Measurements from ENCODE around the gene MARCHF9. TPM values are rescaled to one million over a fixed set of nuclear protein-coding genes. Genes with fewer than 3 reads are reported as not detected.

MARCHF9 gene
- polyA plus RNA-seq, 10 donors, result 6.6 to 10.2 (median 7.9) TPM

- no peak for DNase-seq
These were observed 40.5 kb downstream of the MARCHF9 start for GRCh38 chr12:57795354-57795753.

DNA sequence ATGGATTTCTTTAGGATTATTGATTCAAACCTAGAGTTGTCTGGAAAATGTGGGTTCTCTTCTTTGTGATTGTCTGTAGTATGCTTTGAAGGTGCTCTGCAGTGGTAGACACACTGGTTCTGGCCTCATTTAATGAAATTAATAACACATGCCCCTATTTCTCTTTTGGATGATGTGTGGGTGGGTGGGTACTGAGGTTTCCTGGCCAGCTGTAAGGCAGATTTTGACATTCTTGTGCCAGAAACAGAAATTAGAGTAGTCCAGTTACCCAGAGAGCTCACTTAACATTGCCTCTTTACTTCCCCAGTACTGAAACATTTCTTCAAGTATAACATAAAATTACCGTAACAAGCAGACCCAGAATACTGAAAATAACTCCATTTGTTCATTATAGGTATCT is 42.1 kb downstream of the MARCHF9 start:
- no peak for DNase-seq

DNA sequence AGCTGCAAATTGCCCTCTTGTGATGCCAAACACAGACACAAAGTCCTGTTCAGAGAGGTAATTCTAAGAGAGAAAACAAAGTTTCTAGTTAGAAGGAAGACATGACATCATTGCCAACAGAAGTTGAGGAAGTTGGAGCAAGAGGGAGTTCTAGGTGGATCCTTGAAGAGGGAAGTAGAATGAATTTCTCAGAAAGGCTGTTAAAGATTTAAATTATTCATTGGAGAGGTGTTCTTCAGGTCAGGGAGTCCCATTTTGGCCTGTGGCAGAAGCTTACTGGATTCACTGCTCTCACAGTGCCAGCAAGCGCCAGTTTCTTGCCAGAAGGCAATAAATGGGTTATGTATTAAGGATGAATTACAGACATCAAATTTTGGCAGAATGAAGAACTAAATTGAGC is 43.0 kb downstream of the MARCHF9 start:
- DNase-seq, result no peak

- no peak for DNase-seq
These were observed 46.1 kb downstream of the MARCHF9 start for GRCh38 chr12:57800965-57801364.

GRCh38 chr12:57802607-57803006 is 47.7 kb downstream of the MARCHF9 start:
- DNase-seq, result no peak

DNA sequence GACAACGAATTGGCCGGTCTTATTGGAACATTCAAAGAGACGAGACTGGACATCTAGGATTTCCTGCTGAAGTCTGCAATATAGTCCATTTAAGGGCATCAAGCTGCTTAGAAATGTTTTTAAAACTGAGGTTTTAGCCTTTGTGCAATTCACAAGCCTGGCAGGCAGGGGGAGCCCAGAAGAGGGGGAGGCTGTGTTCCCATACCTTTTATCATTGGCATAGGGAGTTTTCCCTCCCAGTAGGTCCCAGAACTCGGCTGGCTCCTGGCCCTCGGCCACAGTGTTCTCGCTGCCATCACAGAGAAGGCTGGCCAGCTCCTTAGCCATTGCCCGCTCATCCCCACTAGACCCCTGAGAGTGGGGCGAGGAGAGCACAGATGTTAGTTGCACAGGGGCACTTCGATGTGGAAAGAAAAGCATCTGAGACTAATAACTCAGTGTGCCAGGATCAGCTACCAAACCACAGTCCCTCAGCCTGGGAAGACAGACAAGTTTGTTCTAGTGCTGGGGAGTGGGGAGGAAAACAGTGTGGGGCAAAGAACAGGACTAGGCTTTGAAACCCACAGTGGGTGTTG is 48.5 kb downstream of the MARCHF9 start:
- DNase-seq, result no peak

GRCh38 chr12:57806677-57807076 is 51.8 kb downstream of the MARCHF9 start:
- no peak for DNase-seq

DNA sequence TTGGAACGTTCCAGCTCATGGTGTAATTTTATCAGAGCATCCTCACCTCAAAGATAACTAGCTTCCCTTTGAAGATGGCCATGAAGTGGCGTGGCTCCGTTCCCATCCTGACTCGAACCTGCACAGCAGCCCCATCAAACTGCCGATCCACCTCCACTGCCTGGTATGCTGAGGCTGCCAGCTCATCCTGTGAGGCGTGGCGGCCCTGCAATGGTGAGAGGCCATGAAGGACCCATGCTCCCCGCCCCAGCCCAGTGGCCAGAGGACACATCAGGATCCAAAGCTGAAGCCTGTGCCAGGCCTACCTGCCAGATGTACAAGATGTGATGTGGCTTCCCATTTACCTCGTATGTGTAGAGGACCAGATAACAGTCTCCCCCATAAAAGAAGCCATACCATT is 52.4 kb downstream of the MARCHF9 start:
- DNase-seq, result no peak

- no peak for DNase-seq
These were observed 53.4 kb downstream of the MARCHF9 start for GRCh38 chr12:57808351-57808750.

GRCh38 chr12:57809425-57809824 is 54.5 kb downstream of the MARCHF9 start:
- no peak for DNase-seq

Other genes with a start within 250 kb of the MARCHF9 start
- 10 to 100 TPM in 9 of 10 donors, 1 to 10 TPM in 1; 9.9 to 13.4 (median 11.4) TPM for gene DDIT3, start 234.6 kb upstream of the MARCHF9 start, polyA plus RNA-seq (ENCODE audit: insufficient read length in 10 of 10)
- gene MBD6, start 232.3 kb upstream of the MARCHF9 start, polyA plus RNA-seq (ENCODE audit: insufficient read length in 10 of 10), result 10 to 100 TPM; 29.4 to 50.0 (median 36.5) TPM
- gene DCTN2, start 207.9 kb upstream of the MARCHF9 start, polyA plus RNA-seq (ENCODE audit: insufficient read length in 10 of 10), result 100 to 1,000 TPM; 131 to 157 (median 148) TPM
- gene KIF5A, start 205.1 kb upstream of the MARCHF9 start, polyA plus RNA-seq (ENCODE audit: insufficient read length in 10 of 10), result under 1 TPM in 9 of 10 donors, not detected in 1; 0.08 to 0.46 (median 0.17) TPM
- gene PIP4K2C, start 163.9 kb upstream of the MARCHF9 start, polyA plus RNA-seq (ENCODE audit: insufficient read length in 10 of 10), result 10 to 100 TPM; 10.4 to 16.0 (median 11.4) TPM
- 10 to 100 TPM; 21.8 to 42.7 (median 26.5) TPM for gene DTX3, start 150.3 kb upstream of the MARCHF9 start, polyA plus RNA-seq (ENCODE audit: insufficient read length in 10 of 10)
- 10 to 100 TPM; 30.5 to 47.9 (median 37.8) TPM for gene ARHGEF25, start 143.7 kb upstream of the MARCHF9 start, polyA plus RNA-seq (ENCODE audit: insufficient read length in 10 of 10)
- gene B4GALNT1, start 121.9 kb upstream of the MARCHF9 start, polyA plus RNA-seq (ENCODE audit: insufficient read length in 10 of 10), result 1 to 10 TPM; 1.5 to 3.1 (median 2.6) TPM
- gene OS9, start 61.0 kb upstream of the MARCHF9 start, polyA plus RNA-seq (ENCODE audit: insufficient read length in 10 of 10), result 100 to 1,000 TPM; 112 to 161 (median 121) TPM
- 10 to 100 TPM in 3 of 10 donors, 1 to 10 TPM in 7; 5.6 to 12.5 (median 7.3) TPM for gene AGAP2, start 16.4 kb upstream of the MARCHF9 start, polyA plus RNA-seq (ENCODE audit: insufficient read length in 10 of 10)
- 10 to 100 TPM; 38.1 to 52.2 (median 44.0) TPM for gene TSPAN31, start 10.1 kb upstream of the MARCHF9 start, polyA plus RNA-seq (ENCODE audit: insufficient read length in 10 of 10)
- 100 to 1,000 TPM; 119 to 210 (median 154) TPM for gene CDK4, start 2.8 kb upstream of the MARCHF9 start, polyA plus RNA-seq (ENCODE audit: insufficient read length in 10 of 10)
- gene CYP27B1, start 12.0 kb downstream of the MARCHF9 start, polyA plus RNA-seq (ENCODE audit: insufficient read length in 10 of 10), result 1 to 10 TPM in 3 of 10 donors, under 1 TPM in 7; 0.20 to 1.3 (median 0.82) TPM
- 10 to 100 TPM; 19.5 to 28.7 (median 25.8) TPM for gene METTL1, start 17.0 kb downstream of the MARCHF9 start, polyA plus RNA-seq (ENCODE audit: insufficient read length in 10 of 10)
- gene EEF1AKMT3, start 17.5 kb downstream of the MARCHF9 start, polyA plus RNA-seq (ENCODE audit: insufficient read length in 10 of 10), result 1 to 10 TPM; 5.6 to 10.0 (median 6.6) TPM
- gene TSFM, start 27.7 kb downstream of the MARCHF9 start, polyA plus RNA-seq (ENCODE audit: insufficient read length in 10 of 10), result 10 to 100 TPM; 22.6 to 34.7 (median 30.6) TPM
- 10 to 100 TPM in 7 of 10 donors, 1 to 10 TPM in 3; 8.6 to 30.6 (median 12.6) TPM for gene AVIL, start 63.6 kb downstream of the MARCHF9 start, polyA plus RNA-seq (ENCODE audit: insufficient read length in 10 of 10)
- 100 to 1,000 TPM; 181 to 215 (median 192) TPM for gene CTDSP2, start 91.6 kb downstream of the MARCHF9 start, polyA plus RNA-seq (ENCODE audit: insufficient read length in 10 of 10)
- 10 to 100 TPM in 4 of 10 donors, 1 to 10 TPM in 6; 4.9 to 11.5 (median 9.7) TPM for gene ATP23, start 186.5 kb downstream of the MARCHF9 start, polyA plus RNA-seq (ENCODE audit: insufficient read length in 10 of 10)

Data from muscle of back (tissue), 11 donors.